ENCODE results near the gene PCNX2. TPM values are rescaled to one million over a fixed set of nuclear protein-coding genes. Genes with fewer than 3 reads are reported as not detected.

The PCNX2 gene
- total RNA-seq, 1 donor from 2014 or later = 25.5 TPM

DNA sequence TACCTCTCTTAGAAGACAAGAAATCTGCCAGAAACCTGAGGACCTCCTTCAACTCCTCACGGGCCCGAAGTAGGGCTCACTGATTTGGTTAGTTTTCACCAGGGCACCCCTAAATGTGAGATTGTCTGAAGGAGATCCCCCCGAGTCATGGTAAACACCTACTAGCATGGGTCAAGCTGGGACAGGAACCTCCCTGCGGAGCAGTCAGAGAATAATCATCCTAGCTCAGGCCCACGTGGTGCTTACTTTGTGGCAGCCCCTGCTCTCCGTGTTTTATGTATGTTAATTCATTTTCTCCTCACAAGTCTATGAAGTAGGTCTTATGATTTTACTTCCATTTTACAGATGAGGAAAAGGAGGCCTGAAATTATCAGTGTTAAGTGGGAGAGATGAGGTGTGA, 206.9 kb downstream of the PCNX2 start:
- H3K36me3 ChIP-seq (ENCODE audit: insufficient read depth, low read length) = no peaks in the 10 kb centered on the region
- H3K36me3 Mint-ChIP-seq (ENCODE audit: low read depth, unreplicated experiment) = peaks cover 10% of the 10 kb centered on the region
- H3K4me1 ChIP-seq (ENCODE audit: insufficient read depth, low read length) = no peaks in the 10 kb centered on the region
- H3K9ac ChIP-seq (ENCODE audit: low read length) = no peak overlapping the region
- H3K9me3 Mint-ChIP-seq (ENCODE audit: unreplicated experiment) = peaks cover 3% of the 10 kb centered on the region
- H3K9me3 ChIP-seq (ENCODE audit: insufficient read depth, low read depth, low read length) = no peaks in the 10 kb centered on the region
- no peaks in the 10 kb centered on the region for H3K4me1 Mint-ChIP-seq (ENCODE audit: low read depth, unreplicated experiment)
- no peaks in the 10 kb centered on the region for H4K20me1 ChIP-seq (ENCODE audit: insufficient read depth, low read length)
- TF ChIP-seq, protein P1, sequence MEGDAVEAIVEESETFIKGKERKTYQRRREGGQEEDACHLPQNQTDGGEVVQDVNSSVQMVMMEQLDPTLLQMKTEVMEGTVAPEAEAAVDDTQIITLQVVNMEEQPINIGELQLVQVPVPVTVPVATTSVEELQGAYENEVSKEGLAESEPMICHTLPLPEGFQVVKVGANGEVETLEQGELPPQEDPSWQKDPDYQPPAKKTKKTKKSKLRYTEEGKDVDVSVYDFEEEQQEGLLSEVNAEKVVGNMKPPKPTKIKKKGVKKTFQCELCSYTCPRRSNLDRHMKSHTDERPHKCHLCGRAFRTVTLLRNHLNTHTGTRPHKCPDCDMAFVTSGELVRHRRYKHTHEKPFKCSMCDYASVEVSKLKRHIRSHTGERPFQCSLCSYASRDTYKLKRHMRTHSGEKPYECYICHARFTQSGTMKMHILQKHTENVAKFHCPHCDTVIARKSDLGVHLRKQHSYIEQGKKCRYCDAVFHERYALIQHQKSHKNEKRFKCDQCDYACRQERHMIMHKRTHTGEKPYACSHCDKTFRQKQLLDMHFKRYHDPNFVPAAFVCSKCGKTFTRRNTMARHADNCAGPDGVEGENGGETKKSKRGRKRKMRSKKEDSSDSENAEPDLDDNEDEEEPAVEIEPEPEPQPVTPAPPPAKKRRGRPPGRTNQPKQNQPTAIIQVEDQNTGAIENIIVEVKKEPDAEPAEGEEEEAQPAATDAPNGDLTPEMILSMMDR (IDR thresholded peaks at IDR 0.05; ENCODE audit: insufficient read depth, low read depth, low read length) = no peak
- no peak for TF ChIP-seq EZH2 (IDR thresholded peaks at IDR 0.05; ENCODE audit: insufficient read depth, low read length)
- H3K79me2 ChIP-seq (ENCODE audit: insufficient read depth, low read length) = no peaks in the 10 kb centered on the region
- DNase-seq (ENCODE audit: low read depth) (no peak), FAIRE-seq (no peak)
- no peak overlapping the region for H3K4me3 Mint-ChIP-seq (ENCODE audit: unreplicated experiment)
- no peaks in the 10 kb centered on the region for H3K27me3 ChIP-seq (ENCODE audit: insufficient read depth, low read length)
- H2AFZ ChIP-seq (ENCODE audit: low read depth, low read length) = no peak overlapping the region
- no peak overlapping the region for H3K27ac Mint-ChIP-seq (ENCODE audit: unreplicated experiment)
- H3K27ac ChIP-seq (ENCODE audit: low read depth, low read length) = no peak overlapping the region
- H3K4me3 ChIP-seq (ENCODE audit: insufficient read depth, low read depth, low read length) = no peak overlapping the region
- H3K4me2 ChIP-seq (ENCODE audit: low read length) = no peak overlapping the region
- H3K27me3 Mint-ChIP-seq (ENCODE audit: low read depth, unreplicated experiment) = no peaks in the 10 kb centered on the region

- Histone ChIP-seq H3K9ac (ENCODE audit: low read length) (no peak overlapping the region), H3K4me2 (ENCODE audit: low read length) (no peak overlapping the region), H3K27me3 (ENCODE audit: insufficient read depth, low read length) (no peaks in the 10 kb centered on the region), H3K27ac (ENCODE audit: low read depth, low read length) (no peak overlapping the region), H2AFZ (ENCODE audit: low read depth, low read length) (no peak overlapping the region), H3K79me2 (ENCODE audit: insufficient read depth, low read length) (no peaks in the 10 kb centered on the region), H3K36me3 (ENCODE audit: insufficient read depth, low read length) (no peaks in the 10 kb centered on the region), H3K4me1 (ENCODE audit: insufficient read depth, low read length) (no peaks in the 10 kb centered on the region), H4K20me1 (ENCODE audit: insufficient read depth, low read length) (no peaks in the 10 kb centered on the region), H3K4me3 (ENCODE audit: insufficient read depth, low read depth, low read length) (no peak overlapping the region), H3K9me3 (ENCODE audit: insufficient read depth, low read depth, low read length) (no peaks in the 10 kb centered on the region)
- H3K36me3 Mint-ChIP-seq (ENCODE audit: low read depth, unreplicated experiment) = peaks cover 10% of the 10 kb centered on the region
- FAIRE-seq (no peak), DNase-seq (ENCODE audit: low read depth) (no peak)
- peaks cover 3% of the 10 kb centered on the region for H3K9me3 Mint-ChIP-seq (ENCODE audit: unreplicated experiment)
- H3K4me1 Mint-ChIP-seq (ENCODE audit: low read depth, unreplicated experiment) = peaks cover 1% of the 10 kb centered on the region
- no peak overlapping the region for H3K27ac Mint-ChIP-seq (ENCODE audit: unreplicated experiment)
- TF ChIP-seq, protein P1 (IDR thresholded peaks at IDR 0.05; ENCODE audit: insufficient read depth, low read depth, low read length) = no peak
- TF ChIP-seq EZH2 (IDR thresholded peaks at IDR 0.05; ENCODE audit: insufficient read depth, low read length) = no peak
- no peaks in the 10 kb centered on the region for H3K27me3 Mint-ChIP-seq (ENCODE audit: low read depth, unreplicated experiment)
- no peak overlapping the region for H3K4me3 Mint-ChIP-seq (ENCODE audit: unreplicated experiment)
Measured at GRCh38 chr1:233086961-233087881, 208.3 kb downstream of the PCNX2 start.

- Mint-ChIP-seq H3K4me1 (ENCODE audit: low read depth, unreplicated experiment) (peaks cover 8% of the 10 kb centered on the region), H3K27me3 (ENCODE audit: low read depth, unreplicated experiment) (no peaks in the 10 kb centered on the region), H3K27ac (ENCODE audit: unreplicated experiment) (no peak overlapping the region), H3K9me3 (ENCODE audit: unreplicated experiment) (peaks cover 3% of the 10 kb centered on the region), H3K4me3 (ENCODE audit: unreplicated experiment) (no peak overlapping the region), H3K36me3 (ENCODE audit: low read depth, unreplicated experiment) (peaks cover 10% of the 10 kb centered on the region)
- H3K4me2 ChIP-seq (ENCODE audit: low read length) = no peak overlapping the region
- no peaks in the 10 kb centered on the region for H3K4me1 ChIP-seq (ENCODE audit: insufficient read depth, low read length)
- no peaks in the 10 kb centered on the region for H3K79me2 ChIP-seq (ENCODE audit: insufficient read depth, low read length)
- no peak overlapping the region for H3K27ac ChIP-seq (ENCODE audit: low read depth, low read length)
- H4K20me1 ChIP-seq (ENCODE audit: insufficient read depth, low read length) = no peaks in the 10 kb centered on the region
- H3K36me3 ChIP-seq (ENCODE audit: insufficient read depth, low read length) = no peaks in the 10 kb centered on the region
- no peaks in the 10 kb centered on the region for H3K27me3 ChIP-seq (ENCODE audit: insufficient read depth, low read length)
- H3K9me3 ChIP-seq (ENCODE audit: insufficient read depth, low read depth, low read length) = no peaks in the 10 kb centered on the region
- H3K9ac ChIP-seq (ENCODE audit: low read length) = no peak overlapping the region
- DNase-seq (ENCODE audit: low read depth) (no peak), FAIRE-seq (no peak)
- no peak overlapping the region for H2AFZ ChIP-seq (ENCODE audit: low read depth, low read length)
- TF ChIP-seq, protein P1 (IDR thresholded peaks at IDR 0.05; ENCODE audit: insufficient read depth, low read depth, low read length) = no peak
- TF ChIP-seq EZH2 (IDR thresholded peaks at IDR 0.05; ENCODE audit: insufficient read depth, low read length) = no peak
- no peak overlapping the region for H3K4me3 ChIP-seq (ENCODE audit: insufficient read depth, low read depth, low read length)
Measured at GRCh38 chr1:233085566-233085965, 210.0 kb downstream of the PCNX2 start.

All from astrocyte (in vitro differentiated cells and primary cell).